Measurements from ENCODE around the gene TET3.

GRCh38 chr2:73972846-73973245, 11.9 kb upstream of the TET3 start:
- TF ChIP-seq CTCF (IDR thresholded peaks at IDR 0.05) (no peak), POLR2A (IDR thresholded peaks at IDR 0.05) (no peak)

All from testis (tissue), 2 donors.